Fibroblast of gingiva (primary cell): ENCODE data around the gene FKBP1A.

Source experiments
- DNase-seq: peaks from one replicate; pipeline ENCODE4 v3.0.0-alpha.2; 2011; ENCODE audit warnings: low read depth

FKBP1A gene

DNA sequence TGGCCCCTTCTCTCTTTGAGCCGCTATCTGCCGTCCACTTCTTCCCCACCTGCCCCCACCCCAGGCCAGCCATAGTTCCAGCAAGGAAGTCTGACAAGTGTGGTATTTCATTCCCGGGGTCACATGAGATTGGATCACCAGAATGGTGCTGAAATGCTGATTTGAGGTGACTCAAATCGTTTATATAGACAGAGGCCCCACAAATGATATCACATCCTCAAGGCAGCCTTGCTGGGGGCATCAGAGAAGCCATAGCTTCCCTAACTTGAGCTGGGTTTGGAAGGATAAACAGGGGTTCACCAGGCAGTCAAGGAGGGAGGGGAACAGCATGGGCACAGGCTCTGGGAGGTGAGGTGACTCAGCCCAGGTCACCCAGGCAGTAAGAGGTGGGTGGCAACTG is 73.8 kb downstream of the FKBP1A start:
- no peak for DNase-seq
